BLaER1 (cell line): ENCODE measurements around the gene ZNF746.

Experiments used
- H3K27ac ChIP-seq: shearing (Covaris generic); formaldehyde crosslinking; 2 replicates; pipeline ENCODE4 v1.8.1; 2022
- H3K27me3 ChIP-seq: shearing (Covaris generic); formaldehyde crosslinking; 2 replicates; pipeline ENCODE4 v1.8.1; 2022
- H3K36me3 ChIP-seq: shearing (Covaris generic); formaldehyde crosslinking; 2 replicates; pipeline ENCODE4 v1.8.1; 2022
- H3K4me1 ChIP-seq: shearing (Covaris generic); formaldehyde crosslinking; 2 replicates; pipeline ENCODE4 v1.8.1; 2022
- H3K4me2 ChIP-seq: shearing (Covaris generic); formaldehyde crosslinking; 2 replicates; pipeline ENCODE4 v1.8.1; 2022
- H3K4me3 ChIP-seq: shearing (Covaris generic); formaldehyde crosslinking; 2 replicates; pipeline ENCODE4 v1.8.1; 2022
- H3K9ac ChIP-seq: shearing (Covaris generic); formaldehyde crosslinking; 2 replicates; pipeline ENCODE4 v1.8.1; 2022
- H3K9me3 ChIP-seq: shearing (Covaris generic); formaldehyde crosslinking; 2 replicates; pipeline ENCODE4 v1.8.1; 2022
- H4K20me1 ChIP-seq: shearing (Covaris generic); formaldehyde crosslinking; 2 replicates; pipeline ENCODE4 v1.8.1; 2022
- Cebpa-rat ChIP-seq: shearing (Covaris generic); IDR thresholded peaks from 2 replicates; pipeline ENCODE4 v1.8.1; 2022

Gene ZNF746

DNA sequence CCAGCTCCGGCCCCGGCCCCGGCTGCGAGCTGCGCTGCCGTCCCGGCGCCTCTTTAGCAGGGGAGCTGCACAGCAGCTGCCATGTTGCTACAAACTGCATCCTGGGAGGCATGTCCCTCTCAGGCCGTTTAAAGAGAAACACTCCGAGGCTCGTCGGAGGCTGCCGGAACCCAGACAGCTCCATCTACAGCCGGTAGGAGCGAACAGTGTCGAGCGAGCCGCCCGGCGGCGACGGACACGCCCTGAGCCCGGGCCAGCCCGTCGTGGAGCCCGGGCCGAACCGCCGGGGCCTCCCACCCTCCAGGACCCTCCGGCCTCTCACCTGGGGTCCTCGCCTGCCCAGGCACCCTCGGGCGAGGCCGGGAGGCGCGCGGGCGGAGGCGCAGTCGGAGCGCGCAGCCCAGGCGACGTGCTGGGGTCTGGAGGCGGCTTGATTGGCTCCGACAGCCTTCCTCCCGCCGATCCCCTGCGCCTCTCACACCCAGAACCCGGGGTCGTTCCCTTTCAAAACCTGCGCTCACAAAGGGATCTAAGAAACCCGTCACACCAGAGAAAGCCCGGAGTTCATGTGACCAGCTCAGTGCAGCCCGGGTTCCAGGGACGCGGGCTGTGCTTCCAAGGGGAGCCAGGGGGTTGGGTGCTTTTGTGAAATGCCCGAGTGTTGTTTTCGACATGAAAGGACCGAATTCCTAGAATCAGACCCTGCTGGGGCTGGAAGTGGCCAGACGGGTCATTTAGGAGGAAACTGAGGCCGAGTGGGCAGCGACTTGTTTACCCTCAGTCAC is 36.9 kb downstream of the ZNF746 start, which contains the start of gene ZNF777:
Gene ZNF777, minus strand, starts transcription at position 570 of the 785 bp plus-strand sequence. CDS start 5,040 bp downstream, outside the sequence.
- peak within 1 kb of the TSS; percentile 83 for H3K27ac ChIP-seq
- H3K9me3 ChIP-seq = no peaks in the 10 kb centered on the region
- H3K27me3 ChIP-seq = no peaks in the 10 kb centered on the region
- H3K9ac ChIP-seq = peak within 1 kb of the TSS; percentile 85
- peak within 1 kb of the TSS; percentile 93 for H3K4me3 ChIP-seq
- peak within 1 kb of the TSS; percentile 95 for H3K4me2 ChIP-seq
- H3K4me1 ChIP-seq = peaks cover 28% of the 10 kb centered on the region
- no peak for TF ChIP-seq Cebpa-rat
- peaks cover 20% of the 10 kb centered on the region for H3K36me3 ChIP-seq
- H4K20me1 ChIP-seq = peaks cover 37% of the 10 kb centered on the region

DNA sequence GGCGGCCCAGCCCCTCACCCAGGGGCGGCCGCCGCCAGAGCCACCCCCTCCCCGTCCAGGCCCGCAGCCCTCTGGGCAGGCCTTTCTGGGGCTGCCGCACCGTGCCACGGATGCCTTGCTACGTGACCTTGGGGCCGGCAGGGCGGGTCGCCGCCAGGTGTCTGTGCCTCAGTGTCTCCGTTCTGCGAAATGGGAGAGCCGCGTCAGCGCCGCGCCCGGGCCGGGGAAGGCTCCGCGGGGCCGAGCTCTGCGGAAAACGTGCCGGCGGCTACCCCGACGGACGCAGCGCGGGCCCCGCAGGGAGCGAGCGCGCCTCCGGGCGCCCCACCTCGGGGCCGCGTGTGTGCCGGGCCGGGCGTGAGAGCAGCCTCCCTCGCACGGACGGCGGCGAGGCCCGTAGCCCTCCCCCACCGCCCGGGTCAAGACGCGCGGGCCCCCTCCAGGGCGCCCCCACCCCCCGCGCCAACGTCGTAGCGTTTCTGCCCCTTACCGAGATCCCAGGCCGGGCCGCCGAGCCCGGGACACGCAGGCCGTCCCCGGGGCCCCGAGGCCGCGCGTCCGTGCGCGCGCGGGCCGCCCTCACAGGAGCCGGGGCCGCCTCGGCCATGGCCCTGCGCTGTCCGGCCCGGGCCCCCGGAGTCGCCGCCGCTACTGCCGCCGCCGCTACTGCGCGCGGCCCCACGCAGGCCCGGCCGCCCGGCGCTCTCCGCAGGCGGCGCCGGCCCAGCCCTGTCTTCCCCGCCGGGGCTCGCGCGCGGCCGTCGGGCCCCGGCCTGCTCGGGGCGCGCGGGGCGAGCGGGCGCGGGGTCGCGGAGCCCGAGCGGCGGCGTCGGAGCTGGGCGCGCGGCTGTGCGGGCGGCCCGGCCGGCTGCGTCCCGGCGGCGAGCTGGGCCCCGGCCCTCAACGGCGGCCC is 37.8 kb downstream of the ZNF746 start:
- H3K27ac ChIP-seq = peak overlapping the region; percentile 83
- no peak for TF ChIP-seq Cebpa-rat
- H3K27me3 ChIP-seq = no peaks in the 10 kb centered on the region
- peak overlapping the region; percentile 95 for H3K4me2 ChIP-seq
- no peaks in the 10 kb centered on the region for H3K9me3 ChIP-seq
- peak overlapping the region; percentile 85 for H3K9ac ChIP-seq
- peaks cover 43% of the 10 kb centered on the region for H4K20me1 ChIP-seq
- peaks cover 29% of the 10 kb centered on the region for H3K36me3 ChIP-seq
- peak overlapping the region; percentile 93 for H3K4me3 ChIP-seq
- peaks cover 28% of the 10 kb centered on the region for H3K4me1 ChIP-seq

DNA sequence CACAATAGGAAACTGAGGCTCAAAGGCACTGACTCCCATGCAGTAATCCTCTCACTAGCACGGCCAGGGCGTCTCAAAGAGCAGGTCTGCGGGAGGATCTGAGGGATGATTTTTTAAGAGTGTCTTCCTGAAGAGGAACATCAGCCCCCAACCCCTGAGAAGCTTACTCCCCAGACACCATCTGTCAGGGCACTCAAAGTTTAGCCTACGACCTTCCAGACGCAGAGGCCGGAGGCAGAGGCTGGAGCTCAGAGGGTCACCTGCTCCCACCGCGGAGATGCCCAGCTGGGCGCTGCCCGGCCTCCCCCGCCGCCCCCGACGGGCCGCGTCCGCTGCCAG is 38.4 kb downstream of the ZNF746 start:
- peak overlapping the region; percentile 85 for H3K9ac ChIP-seq
- peak overlapping the region; percentile 83; the same call in 1 of the 2 replicates for H3K27ac ChIP-seq
- H3K27me3 ChIP-seq = no peaks in the 10 kb centered on the region
- H3K9me3 ChIP-seq = no peaks in the 10 kb centered on the region
- TF ChIP-seq Cebpa-rat = no peak
- H4K20me1 ChIP-seq = peaks cover 49% of the 10 kb centered on the region
- peak overlapping the region; percentile 95 for H3K4me2 ChIP-seq
- peaks cover 28% of the 10 kb centered on the region for H3K4me1 ChIP-seq
- peak overlapping the region; percentile 93 for H3K4me3 ChIP-seq
- peaks cover 35% of the 10 kb centered on the region for H3K36me3 ChIP-seq

DNA sequence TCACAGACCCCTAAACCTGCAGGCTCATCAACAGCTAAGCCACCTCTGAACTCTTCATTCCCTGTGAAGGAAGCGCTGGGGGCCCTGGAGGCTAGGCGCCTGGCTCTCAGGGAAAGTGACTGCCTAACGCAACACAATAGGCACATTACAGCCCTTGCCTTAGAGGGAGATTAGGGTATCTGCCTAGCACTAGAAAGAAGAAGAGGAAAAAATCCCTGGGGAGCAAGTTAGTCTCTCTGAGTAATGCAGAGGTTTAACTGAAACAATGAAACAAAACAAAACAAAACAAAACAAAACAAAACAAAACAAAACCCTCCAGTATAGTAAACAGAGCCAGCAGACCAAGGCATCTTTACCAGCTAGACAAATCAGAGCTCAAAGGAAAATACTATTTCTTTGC is 39.4 kb downstream of the ZNF746 start:
- Histone ChIP-seq H4K20me1 (peaks cover 57% of the 10 kb centered on the region), H3K27ac (no peak overlapping the region), H3K4me2 (peak overlapping the region; percentile 95), H3K4me3 (no peak overlapping the region), H3K27me3 (no peaks in the 10 kb centered on the region), H3K9me3 (no peaks in the 10 kb centered on the region), H3K9ac (peak overlapping the region; percentile 85; the same call in 1 of the 2 replicates), H3K4me1 (peaks cover 28% of the 10 kb centered on the region), H3K36me3 (peaks cover 43% of the 10 kb centered on the region)
- no peak for TF ChIP-seq Cebpa-rat

DNA sequence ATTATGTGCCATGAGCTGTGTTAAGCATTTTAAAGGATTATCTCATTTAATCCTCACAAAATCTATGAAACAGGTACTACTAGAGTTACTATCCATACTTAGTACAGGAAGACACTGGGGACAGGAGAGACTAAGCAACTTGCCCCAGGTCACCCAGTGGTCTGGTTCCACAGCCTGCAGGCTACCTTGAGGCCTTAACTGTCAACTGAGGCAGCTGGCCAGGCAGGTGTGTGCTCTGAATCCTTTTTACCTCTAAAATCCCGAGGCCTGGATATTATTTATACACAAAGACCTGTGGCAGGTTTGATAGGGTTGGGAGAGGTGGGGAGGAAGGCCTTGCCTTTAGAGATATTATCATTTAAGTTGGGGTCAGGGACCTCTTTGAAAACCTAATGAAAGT is 39.8 kb downstream of the ZNF746 start:
- no peak overlapping the region for H3K9ac ChIP-seq
- H3K4me1 ChIP-seq = peaks cover 28% of the 10 kb centered on the region
- TF ChIP-seq Cebpa-rat = no peak
- no peak overlapping the region for H3K4me3 ChIP-seq
- peak overlapping the region; percentile 95; the same call in 1 of the 2 replicates for H3K4me2 ChIP-seq
- no peak overlapping the region for H3K27ac ChIP-seq
- H3K27me3 ChIP-seq = no peaks in the 10 kb centered on the region
- H3K9me3 ChIP-seq = no peaks in the 10 kb centered on the region
- H4K20me1 ChIP-seq = peaks cover 60% of the 10 kb centered on the region
- peaks cover 47% of the 10 kb centered on the region for H3K36me3 ChIP-seq

DNA sequence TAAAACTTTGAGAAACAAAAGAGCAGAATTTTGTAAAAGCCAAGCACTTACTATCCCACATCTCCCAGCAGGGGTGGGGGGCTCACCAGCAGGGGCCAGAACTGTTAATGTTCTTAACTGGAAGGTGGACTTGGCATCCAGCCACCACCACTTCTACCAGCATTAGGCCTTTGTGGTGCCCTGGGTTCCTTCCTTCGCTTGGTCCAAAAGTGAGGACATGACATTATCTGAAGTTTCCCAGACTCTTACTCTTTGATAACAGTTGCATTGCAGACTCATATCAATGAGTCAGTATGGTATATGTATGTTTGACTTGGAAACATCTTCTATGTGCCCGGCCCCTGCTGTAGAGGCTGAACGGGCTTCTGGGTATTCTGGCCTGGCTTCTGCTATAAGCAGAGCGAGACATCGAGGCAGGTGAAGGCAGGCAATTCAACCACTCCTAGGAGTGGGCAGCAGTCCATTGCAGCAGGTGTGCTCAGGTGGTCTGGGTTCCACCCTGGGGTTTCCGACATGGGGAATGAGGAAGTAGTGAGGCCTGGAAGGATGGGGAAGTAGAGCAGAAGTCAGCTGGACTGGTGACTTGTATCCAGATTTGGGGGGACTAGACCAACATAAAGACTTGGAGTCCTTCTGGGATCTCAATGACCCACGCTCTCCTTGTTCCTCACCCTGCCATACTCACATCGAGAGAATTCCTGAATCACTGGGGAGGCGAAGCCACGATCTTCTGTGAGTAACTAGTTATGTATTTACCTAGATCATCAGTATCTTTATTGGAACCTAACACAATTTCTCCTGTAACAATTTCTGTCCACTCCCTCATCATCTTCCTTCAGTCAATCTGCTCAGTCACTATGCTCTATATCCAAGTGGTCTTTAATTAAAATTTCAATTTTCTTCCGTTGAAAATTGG is 40.8 kb downstream of the ZNF746 start:
- H3K36me3 ChIP-seq = peaks cover 54% of the 10 kb centered on the region
- no peak overlapping the region for H3K4me2 ChIP-seq
- no peak overlapping the region for H3K27ac ChIP-seq
- no peaks in the 10 kb centered on the region for H3K9me3 ChIP-seq
- peaks cover 27% of the 10 kb centered on the region for H3K4me1 ChIP-seq
- no peak for TF ChIP-seq Cebpa-rat
- no peak overlapping the region for H3K4me3 ChIP-seq
- peaks cover 63% of the 10 kb centered on the region for H4K20me1 ChIP-seq
- H3K27me3 ChIP-seq = no peaks in the 10 kb centered on the region
- no peak overlapping the region for H3K9ac ChIP-seq

DNA sequence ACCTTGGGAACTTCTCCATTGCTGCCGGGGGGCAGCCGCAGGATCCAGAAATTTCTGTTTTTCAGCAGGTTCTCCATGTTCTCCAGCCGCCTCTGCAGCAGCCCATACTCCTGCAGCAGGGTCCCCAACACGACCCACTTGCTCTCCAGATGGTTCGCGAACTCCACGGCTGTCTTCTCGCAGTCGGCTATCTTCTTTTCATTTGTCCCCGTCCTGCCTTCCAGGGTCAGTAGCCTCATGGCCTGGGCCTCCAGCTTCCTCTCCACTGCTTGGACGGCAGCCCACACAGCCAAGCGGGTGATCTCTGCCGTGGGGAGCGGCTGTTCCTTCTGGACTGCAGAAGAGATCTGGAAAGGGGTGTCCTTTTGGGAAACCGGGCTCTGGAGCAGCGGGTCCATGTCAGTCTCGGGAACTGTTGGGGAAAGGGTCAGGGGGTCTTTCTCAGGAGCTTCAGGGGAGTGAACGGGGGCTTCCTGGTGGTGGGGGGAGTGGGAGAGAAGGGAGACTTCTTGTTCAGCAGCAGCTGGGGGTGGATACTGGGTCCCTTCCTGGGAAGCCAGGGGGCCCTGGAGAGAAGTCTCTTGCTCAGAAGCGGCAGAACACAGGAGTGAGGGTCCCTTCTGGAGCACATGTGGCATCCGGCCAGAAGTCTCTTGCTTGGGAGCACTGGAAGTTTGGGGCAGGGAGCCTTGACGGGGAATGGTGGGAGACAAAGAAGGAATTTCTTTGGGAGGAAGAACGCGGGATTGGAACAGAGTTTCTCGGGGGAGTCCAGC is 42.2 kb downstream of the ZNF746 start:
- Histone ChIP-seq H3K36me3 (peaks cover 66% of the 10 kb centered on the region), H3K4me1 (peaks cover 19% of the 10 kb centered on the region), H3K9me3 (no peaks in the 10 kb centered on the region), H4K20me1 (peaks cover 63% of the 10 kb centered on the region), H3K27me3 (no peaks in the 10 kb centered on the region), H3K9ac (no peak overlapping the region), H3K27ac (no peak overlapping the region), H3K4me2 (no peak overlapping the region), H3K4me3 (no peak overlapping the region)
- no peak for TF ChIP-seq Cebpa-rat

DNA sequence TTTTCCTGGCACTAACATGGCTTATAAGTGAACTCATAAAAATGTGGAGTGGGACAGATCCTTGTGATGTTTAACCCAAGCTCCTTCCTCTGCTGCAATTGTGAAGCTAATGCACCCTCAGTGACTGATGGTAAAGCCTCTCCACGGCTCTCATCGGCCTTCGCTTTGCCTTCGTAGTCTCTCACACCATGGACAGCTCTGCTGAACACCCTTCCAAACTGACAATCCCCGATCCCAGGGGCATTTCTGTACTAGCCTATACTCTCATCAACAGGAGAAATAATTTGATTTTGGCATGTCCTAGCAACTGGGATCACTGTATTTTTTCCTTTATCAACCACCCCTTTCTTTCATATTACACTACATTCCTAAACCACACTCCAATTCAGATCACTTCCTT is 42.9 kb downstream of the ZNF746 start:
- H3K27me3 ChIP-seq = no peaks in the 10 kb centered on the region
- H3K9ac ChIP-seq = no peak overlapping the region
- H4K20me1 ChIP-seq = peaks cover 62% of the 10 kb centered on the region
- H3K4me1 ChIP-seq = peaks cover 19% of the 10 kb centered on the region
- H3K36me3 ChIP-seq = peaks cover 72% of the 10 kb centered on the region
- no peak overlapping the region for H3K27ac ChIP-seq
- no peak for TF ChIP-seq Cebpa-rat
- no peak overlapping the region for H3K4me2 ChIP-seq
- no peaks in the 10 kb centered on the region for H3K9me3 ChIP-seq
- no peak overlapping the region for H3K4me3 ChIP-seq
